ENCODE measurements around the gene INPP4A.

DNA sequence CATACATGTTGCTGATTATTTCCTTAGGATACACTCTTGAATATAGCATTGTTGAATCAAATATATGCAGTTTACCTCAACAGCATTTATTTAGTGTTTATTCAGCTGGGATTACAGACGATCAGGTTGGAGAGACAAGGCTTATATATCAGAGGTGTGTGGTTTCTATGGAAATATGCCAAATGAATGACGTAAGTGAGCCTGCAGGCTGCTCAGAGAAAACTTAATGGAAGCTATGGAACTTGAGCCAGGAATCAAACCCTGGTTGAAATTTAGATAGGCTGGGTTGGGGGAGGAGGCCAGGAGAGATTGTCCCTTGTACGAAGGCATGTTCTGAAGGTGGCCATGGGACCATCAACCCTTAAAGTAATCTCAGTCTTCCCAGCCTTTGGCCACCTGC lies 79.5 kb downstream of the INPP4A start:
- TF ChIP-seq CTCF (IDR thresholded peaks at IDR 0.05) (no peak), POLR2AphosphoS5 (IDR thresholded peaks at IDR 0.05) (no peak), POLR2A (IDR thresholded peaks at IDR 0.05) (no peak), EP300 (IDR thresholded peaks at IDR 0.05; ENCODE audit: low read depth) (no peak)
